GM12878 (cell line): ENCODE data around the gene PFKFB2. TPM values are rescaled to one million over a fixed set of nuclear protein-coding genes. Genes with fewer than 3 reads are reported as not detected.

ENCODE experiments used
- ATAC-seq: fragments of 200-7000 bp; cut with Tn5 transposase; 3 replicates; pipeline ENCODE4 v1.9.1; 2020; ENCODE audit warnings: mild to moderate bottlenecking, moderate library complexity
- BruUV-seq: library from RNA; stranded (reverse); fragments of 400-500 nt; replicated peaks from 2 replicates; lab custom pipeline; 2021; lab: Mats Ljungman, UMichigan
- CTCF ChIA-PET: fragments of 300-600 bp; sonication (Branson Sonifier 250); formaldehyde crosslinking; extraction: SDS; loops from one replicate; lab custom pipeline; 2021; ENCODE audit warnings: inconsistent platforms; lab: Yijun Ruan, JAX
- POLR2A ChIA-PET: fragments of 350-600 bp; formaldehyde crosslinking; extraction: SDS; loops from one replicate; lab custom pipeline; 2021; ENCODE audit warnings: inconsistent platforms; lab: Charles Lee
- RAD21 ChIA-PET: fragments of 300-600 bp; sonication (Branson Sonifier 250); formaldehyde crosslinking; loops from one replicate; lab custom pipeline; 2023; ENCODE audit warnings: antibody characterized with exemption; ENCODE audit not compliant: unreplicated experiment; lab: Charles Lee
- SMC1A ChIA-PET: fragments of 300-600 bp; sonication (Branson Sonifier 250); formaldehyde crosslinking; loops from one replicate; lab custom pipeline; 2023; ENCODE audit not compliant: unreplicated experiment, uncharacterized antibody; lab: Charles Lee
- DNase-seq: peaks from one replicate; pipeline ENCODE4 v3.0.0-alpha.2; 2011; ENCODE audit warnings: low read depth, low spot score
- FAIRE-seq: peaks from 3 replicates; lab custom pipeline; 2011; peaks lifted over from hg19 to GRCh38; lab: Jason Lieb, UNC
- H2AFZ ChIP-seq: 2 replicates; pipeline ENCODE4 v1.6.0; 2011; ENCODE audit warnings: low read depth, low read length, control low read depth; ENCODE audit not compliant: control insufficient read depth
- H3K27ac ChIP-seq: 2 replicates; pipeline ENCODE4 v1.5.1; 2011; ENCODE audit warnings: control low read depth; ENCODE audit not compliant: control insufficient read depth, insufficient read depth
- H3K27me3 ChIP-seq, 2 experiments: replicated peaks in 1 of 2; 2 replicates each; pipeline versions ENCODE4 v1.6.0 to v1.6.1; 2011; ENCODE audit warnings: low read length in 1 of 2; ENCODE audit not compliant: control insufficient read depth in 2 of 2, insufficient read depth in 2 of 2
- H3K36me3 ChIP-seq, 2 experiments: 2 replicates each; pipeline ENCODE4 v1.5.1; 2011; ENCODE audit warnings: low read length in 1 of 2; ENCODE audit not compliant: control insufficient read depth in 2 of 2, insufficient read depth in 2 of 2
- H3K4me1 ChIP-seq: 2 replicates; pipeline ENCODE4 v1.6.1; 2011; ENCODE audit warnings: mild to moderate bottlenecking, low read length, moderate library complexity, mixed read lengths; ENCODE audit not compliant: control insufficient read depth, insufficient read depth
- H3K4me2 ChIP-seq: 2 replicates; pipeline ENCODE4 v1.6.0; 2011; ENCODE audit warnings: control low read depth; ENCODE audit not compliant: control insufficient read depth, insufficient read depth
- H3K4me3 ChIP-seq: fragments of 200-600 bp; sonication (generic); 2 replicates; pipeline ENCODE4 v1.5.1; 2016
- H3K79me2 ChIP-seq: 2 replicates; pipeline ENCODE4 v1.6.0; 2011; ENCODE audit warnings: low read length; ENCODE audit not compliant: control insufficient read depth, insufficient read depth
- H3K9ac ChIP-seq: 2 replicates; pipeline ENCODE4 v1.8.0; 2011; ENCODE audit warnings: low read length, control low read depth, mixed read lengths; ENCODE audit not compliant: control insufficient read depth, insufficient read depth
- H3K9me3 ChIP-seq: replicated peaks from 3 replicates; pipeline ENCODE4 v1.5.1; 2011; ENCODE audit warnings: mild to moderate bottlenecking, low read length; ENCODE audit not compliant: control insufficient read depth, insufficient read depth
- H4K20me1 ChIP-seq: 2 replicates; pipeline ENCODE4 v1.6.0; 2011; ENCODE audit not compliant: control insufficient read depth, insufficient read depth
- CREM ChIP-seq: IDR thresholded peaks from 2 replicates; pipeline ENCODE4 v1.6.1; 2014; ENCODE audit warnings: antibody characterized with exemption, low read depth
- CUX1 ChIP-seq: IDR thresholded peaks from 2 replicates; pipeline ENCODE4 v1.6.1; 2012; ENCODE audit warnings: improper control_type of control experiment, low read depth, low read length; ENCODE audit not compliant: insufficient replicate concordance
- MEF2B ChIP-seq: fragments of 450-650 bp; IDR thresholded peaks from 2 replicates; pipeline ENCODE4 v1.6.1; 2018; ENCODE audit warnings: mild to moderate bottlenecking, moderate library complexity; ENCODE audit not compliant: partially characterized antibody, poor library complexity, severe bottlenecking
- MXI1 ChIP-seq: fragments of 150-350 bp; IDR thresholded peaks from 2 replicates; pipeline ENCODE4 v1.6.1; 2011; ENCODE audit warnings: low read depth, mild to moderate bottlenecking, inconsistent platforms, low read length, improper control_type of control experiment
- NR2C1 ChIP-seq: fragments of 450-650 bp; IDR thresholded peaks from 2 replicates; pipeline ENCODE4 v1.6.1; 2017; ENCODE audit warnings: antibody characterized with exemption, mild to moderate bottlenecking, moderate library complexity
- SMARCA5 ChIP-seq: fragments of 450-650 bp; IDR thresholded peaks from 2 replicates; pipeline ENCODE4 v1.6.1; 2017; ENCODE audit warnings: mild to moderate bottlenecking
- STAT1 ChIP-seq: fragments of 450-650 bp; conservative IDR thresholded peaks from 2 replicates; pipeline ENCODE4 v1.6.1; 2014; ENCODE audit warnings: antibody characterized with exemption, mild to moderate bottlenecking
- WGBS: methylation state at CpG from one replicate; pipeline ENCODE4 v1.1.6; 2016; ENCODE audit warnings: low lambda C conversion rate; ENCODE audit not compliant: insufficient replicate concordance, insufficient coverage; ENCODE audit errors: missing lambda C conversion rate; 5-methylcytosine and 5-hydroxymethylcytosine counted together
- in situ Hi-C: fragments of 300-500 bp; cut with MboI; formaldehyde crosslinking; loops from 9 replicates; pipeline ENCODE4 v1.14.3; 2018; ENCODE audit warnings: mixed read lengths
- intact Hi-C: fragments of 100-400 bp; cut with micrococcal nuclease; formaldehyde crosslinking; loops from one replicate; pipeline ENCODE4 v1.14.2; 2022; ENCODE audit not compliant: unreplicated experiment
- polyA plus RNA-seq, 11 experiments: library from polyadenylated mRNA; depleted of rRNA in 4 of 11; unstranded in 6 of 11; stranded (reverse) in 5 of 11; fragments of >200 nt; fragmentation: Nextera tagmentation in 4 of 11; fragmentation: Illumina TruSeq in 1 of 11; extraction: Ambion mirVana in 4 of 11; extraction: Trizol in 1 of 11; gene quantifications; 1 replicate in 1 of 11; 2 replicates in 10 of 11; pipeline versions ENCODE4 v1.2.1 to v1.2.3, GENCODE V29; 2011 to 2016; ENCODE audit warnings: inconsistent platforms in 2 of 11, missing spikeins in 2 of 11, low read depth in 1 of 11
- total RNA-seq, 4 experiments: library from RNA; depleted of rRNA in 3 of 4; stranded (reverse); fragments of >200 nt in 3 of 4; fragmentation: Illumina TruSeq in 1 of 4; extraction: Trizol in 1 of 4; gene quantifications; 2 replicates each; pipeline versions ENCODE4 v1.2.1 to v1.2.3, GENCODE V29; 2013 to 2021

Gene PFKFB2
- total and polyA plus RNA-seq, 10 of the 15 experiments (the other 5 are each of a cell fraction or from before 2014, with no cell fraction given): 0.40 to 1.3 (median 1.0) TPM

GRCh38 chr1:207067185-207067584 is 14.1 kb downstream of the PFKFB2 start:
- ATAC-seq (no peak), FAIRE-seq (no peak), DNase-seq (no peak)
- ChIA-PET POLR2A (no interaction called here), CTCF (interaction anchor here (2.4 to 10.2 kb wide), 2 partner anchors 17 to 18 kb away, joined by 7 to 131 read pairs; partner anchors contain the start of genes PFKFB2 and YOD1), RAD21 (no interaction called here), SMC1A (interaction anchor here (1.1 kb wide), 1 partner anchor 20 kb away, joined by 3 read pairs; no protein-coding TSS in a partner anchor)
- H3K9ac ChIP-seq: no peak overlapping the region
- intact Hi-C loops (no loop called here), in situ Hi-C loops (no loop called here)
- BruUV-seq: no TSS peak
- H3K27me3 ChIP-seq: no peaks in the 10 kb centered on the region
- no peak overlapping the region for H2AFZ ChIP-seq
- H3K27ac ChIP-seq: no peak overlapping the region
- 72% methylated on average over 3 of the region's 3 CpGs for WGBS
- no peak overlapping the region for H3K4me3 ChIP-seq
- H3K9me3 ChIP-seq: no peaks in the 10 kb centered on the region
- no peaks in the 10 kb centered on the region for H3K36me3 ChIP-seq
- no peak for TF ChIP-seq CUX1
- TF ChIP-seq NR2C1: no peak
- TF ChIP-seq CREM: no peak
- TF ChIP-seq MXI1: no peak
- TF ChIP-seq SMARCA5: no peak
- TF ChIP-seq MEF2B: no peak
- no peak for TF ChIP-seq STAT1
- no peaks in the 10 kb centered on the region for H4K20me1 ChIP-seq
- H3K4me2 ChIP-seq: no peak overlapping the region
- H3K4me1 ChIP-seq: peaks cover 12% of the 10 kb centered on the region
- no peaks in the 10 kb centered on the region for H3K79me2 ChIP-seq
